Activated CD4-positive, CD25-positive, alpha-beta regulatory T cell treated with anti-CD3 and anti-CD28 coated beads, Interleukin-2, amount 50 U/mL, for 16 hours (primary cell): ENCODE measurements around the gene CD151.

ENCODE experiments used
- DNase-seq: peaks from one replicate; pipeline ENCODE4 v3.0.0-alpha.2; 2020; ENCODE audit warnings: low read depth, low spot score

Gene CD151

DNA sequence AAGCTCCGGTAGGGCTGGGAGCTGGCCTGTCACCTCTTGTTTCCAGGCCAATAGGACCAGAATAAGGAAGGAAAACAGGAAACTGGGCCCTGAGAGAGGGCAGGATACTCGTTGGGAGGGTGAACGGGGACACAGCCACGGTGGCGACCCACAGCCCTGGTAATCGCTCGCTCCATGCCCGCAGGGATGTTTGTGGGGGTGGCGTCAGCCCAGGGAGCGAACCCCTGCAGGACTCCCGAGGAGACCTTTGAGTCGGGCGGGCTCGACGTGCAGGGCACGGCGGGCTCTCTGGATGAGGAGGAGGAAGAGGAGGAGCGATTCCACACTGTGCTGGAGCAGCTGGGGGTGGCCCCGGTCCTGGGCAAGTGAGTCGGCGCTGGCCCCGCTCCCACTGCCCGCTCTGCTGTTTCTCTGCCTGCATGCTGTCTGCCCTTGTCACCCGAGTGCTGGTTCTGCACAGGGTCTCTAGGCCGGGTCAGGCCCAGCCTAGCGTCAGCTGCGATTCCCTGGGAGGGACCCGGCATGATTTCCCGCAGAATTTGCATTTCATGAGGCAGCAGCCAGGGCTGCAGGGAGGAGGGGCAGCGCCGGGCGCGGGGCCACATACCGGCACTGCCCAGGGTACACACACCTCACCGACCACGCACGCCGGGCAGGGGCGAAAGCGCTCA, 3.4 kb upstream of the CD151 start:
- no peak for DNase-seq

DNA sequence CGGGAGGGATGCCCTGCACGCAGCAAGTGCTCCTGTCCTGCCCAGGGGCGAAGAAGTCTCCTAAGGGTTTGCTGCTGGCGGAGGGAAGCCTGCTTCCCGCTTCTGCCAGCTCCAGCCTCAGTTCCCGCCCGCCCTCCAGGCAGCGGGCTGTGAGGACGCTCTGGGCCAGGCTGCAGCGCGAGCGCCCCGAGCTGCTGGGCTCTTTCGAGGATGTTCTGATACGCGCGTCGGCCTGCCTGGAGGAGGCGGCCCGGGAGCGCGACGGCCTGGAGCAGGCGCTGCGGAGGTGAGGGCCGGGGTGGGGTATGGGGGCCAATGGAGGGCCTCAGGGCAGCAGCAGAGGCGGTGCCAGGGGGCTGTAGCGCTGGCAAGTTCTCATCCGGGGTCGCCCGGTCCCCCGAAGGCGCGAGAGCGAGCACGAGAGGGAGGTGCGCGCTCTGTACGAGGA, 2.9 kb upstream of the CD151 start:
- no peak for DNase-seq

DNA sequence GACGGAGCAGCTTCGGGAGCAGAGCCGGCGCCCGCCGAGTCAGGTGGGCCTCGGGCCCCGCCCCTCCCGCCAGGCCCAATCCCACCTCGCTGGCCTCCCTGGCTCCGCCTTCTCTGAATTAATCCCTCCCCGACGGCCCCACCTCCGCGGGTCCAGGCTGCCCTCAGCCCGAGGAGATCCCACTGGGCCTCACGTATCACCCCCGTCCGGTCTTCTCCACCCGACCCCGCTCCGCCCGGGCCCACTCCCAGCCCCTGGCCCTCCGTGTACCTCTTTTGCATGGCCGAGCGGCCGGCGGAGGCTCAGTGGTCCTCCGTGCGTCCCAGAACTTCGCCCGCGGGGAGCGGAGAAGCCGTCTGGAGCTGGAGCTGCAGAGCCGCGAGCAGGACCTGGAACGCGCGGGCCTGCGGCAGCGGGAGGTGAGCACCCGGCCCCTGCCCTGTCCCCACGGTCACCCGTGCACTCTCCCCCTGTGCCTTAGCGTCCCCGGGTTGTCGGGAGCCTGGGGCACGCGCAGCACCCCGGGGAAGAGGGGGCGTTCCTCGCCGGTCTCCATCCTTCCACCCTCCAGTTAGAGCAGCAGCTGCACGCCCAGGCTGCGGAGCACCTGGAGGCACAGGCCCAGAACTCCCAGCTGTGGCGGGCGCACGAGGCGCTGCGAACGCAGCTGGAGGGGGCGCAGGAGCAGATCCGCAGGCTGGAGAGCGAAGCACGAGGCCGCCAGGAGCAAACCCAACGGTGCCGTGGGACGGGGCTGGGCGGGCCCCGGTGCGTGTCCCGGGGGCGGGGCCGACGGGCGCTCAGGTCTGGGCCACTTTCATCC, 2.2 kb upstream of the CD151 start:
- no peak for DNase-seq

DNA sequence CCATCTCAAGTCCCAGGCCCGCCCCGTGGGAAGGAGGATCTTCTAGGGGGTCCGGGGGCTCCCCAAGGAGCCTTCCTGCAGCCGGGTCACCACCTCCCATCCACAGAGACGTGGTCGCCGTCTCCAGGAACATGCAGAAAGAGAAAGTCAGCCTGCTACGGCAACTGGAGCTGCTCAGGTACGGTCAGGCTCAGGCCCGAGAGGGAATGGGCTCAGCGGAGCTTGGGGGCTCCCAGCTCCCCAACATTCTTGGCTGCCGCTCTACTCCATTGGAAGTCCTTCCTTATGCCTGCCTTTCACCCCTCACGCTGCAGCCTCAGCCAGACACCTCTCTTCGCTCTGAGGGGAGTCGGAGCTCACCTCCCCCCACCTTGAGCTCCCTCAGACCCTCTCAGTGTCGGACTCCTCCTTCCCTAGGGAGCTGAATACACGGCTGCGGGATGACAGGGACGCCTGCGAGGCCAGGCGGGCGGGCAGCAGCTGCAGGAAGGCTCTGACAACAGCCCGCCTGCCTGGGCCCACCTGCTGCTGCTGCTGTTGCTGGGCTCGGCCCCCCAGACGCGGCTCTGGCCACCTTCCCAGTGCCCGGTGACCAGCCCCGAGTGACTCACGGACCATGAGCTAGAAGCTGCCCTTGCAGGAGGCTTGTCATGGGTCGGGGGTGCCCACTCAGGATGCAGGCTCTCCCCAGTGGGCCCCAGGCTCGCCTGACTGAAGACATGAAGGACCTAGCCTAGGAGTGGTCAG, 1.5 kb upstream of the CD151 start:
- DNase-seq, result no peak

DNA sequence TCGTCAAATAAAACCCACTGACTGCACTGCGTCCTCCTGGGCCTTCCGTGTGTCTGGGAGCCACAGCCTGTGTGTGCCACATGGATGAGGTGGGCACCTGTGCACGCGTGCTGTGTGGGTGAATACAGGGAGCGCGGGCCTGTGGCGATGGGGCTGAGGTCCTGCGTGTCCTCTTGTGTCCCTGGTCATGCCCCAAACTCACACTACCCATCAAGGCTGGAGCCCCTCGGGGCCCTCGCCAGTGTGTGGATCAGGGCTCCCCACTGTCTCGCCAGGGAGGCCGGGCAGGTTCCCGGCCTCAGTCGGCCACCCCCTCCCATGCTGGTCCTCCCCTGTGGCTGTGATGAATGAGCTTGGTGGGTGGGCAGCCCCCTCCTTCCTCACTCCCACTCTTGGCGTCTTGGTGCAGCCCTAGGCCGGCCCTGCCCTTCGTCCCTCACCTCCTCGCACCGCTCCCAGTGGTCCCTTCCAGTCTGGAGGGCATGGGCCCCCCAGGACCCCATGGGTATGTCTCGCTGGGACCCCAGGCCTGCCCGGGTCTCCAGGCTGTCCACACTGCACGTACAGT, 707 bp upstream of the CD151 start:
- DNase-seq, result no peak

DNA sequence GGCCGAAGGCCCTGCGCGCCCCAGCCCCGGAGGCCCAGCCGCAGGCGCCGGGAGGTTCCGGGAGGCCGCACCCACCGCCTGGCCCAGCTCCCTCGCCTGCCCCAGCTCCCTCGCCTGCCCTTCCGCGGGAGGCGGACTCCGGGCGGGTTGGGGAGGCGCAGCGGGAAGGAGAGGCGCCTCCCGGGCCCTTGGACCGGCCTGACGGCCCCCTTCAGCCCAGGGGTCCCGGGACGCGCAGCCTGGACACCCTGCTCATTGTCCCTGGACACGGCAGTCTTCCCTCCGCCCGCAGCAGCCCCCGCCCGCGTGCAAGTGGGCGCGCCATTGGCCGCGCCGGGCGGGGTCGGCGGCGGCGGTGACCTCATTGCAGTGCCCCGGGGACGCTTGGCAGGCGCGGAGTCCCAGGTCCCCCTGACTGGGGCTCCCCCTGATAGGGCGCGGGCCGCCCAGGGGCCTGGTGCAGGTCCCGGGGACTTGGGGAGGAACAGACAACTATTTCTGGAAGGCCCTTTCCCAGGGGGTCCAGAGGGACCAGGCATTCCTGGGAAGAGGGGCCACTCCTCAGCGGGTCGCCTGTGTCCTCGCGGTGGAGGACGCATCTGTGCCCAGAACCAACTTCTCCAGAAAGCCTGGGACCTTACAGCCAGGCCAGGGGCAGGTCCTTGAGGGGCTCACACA, 501 bp downstream of the CD151 start:
- no peak for DNase-seq

DNA sequence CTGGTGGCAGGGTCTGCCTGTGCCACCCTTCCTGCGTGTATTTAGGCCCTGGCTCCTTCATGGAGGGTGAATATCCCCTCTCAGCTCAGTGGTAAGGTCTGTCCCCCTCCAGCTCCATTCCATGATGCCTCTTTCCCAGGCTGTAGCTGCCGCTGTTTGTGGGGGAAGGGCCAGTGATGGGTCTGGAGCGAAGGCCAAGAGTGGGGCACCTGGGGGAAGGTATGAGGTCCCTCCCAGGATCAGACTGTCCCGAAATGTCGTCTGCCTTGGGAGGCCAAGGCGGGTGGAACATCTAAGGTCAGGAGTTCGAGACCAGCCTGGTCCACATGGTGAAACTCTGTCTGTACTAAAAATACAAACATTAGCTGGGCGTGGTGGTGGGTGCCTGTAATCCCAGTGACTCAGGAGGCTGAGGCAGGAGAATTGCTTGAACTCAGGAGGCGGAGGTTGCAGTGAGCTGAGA, 1.1 kb downstream of the CD151 start:
- DNase-seq, result no peak

DNA sequence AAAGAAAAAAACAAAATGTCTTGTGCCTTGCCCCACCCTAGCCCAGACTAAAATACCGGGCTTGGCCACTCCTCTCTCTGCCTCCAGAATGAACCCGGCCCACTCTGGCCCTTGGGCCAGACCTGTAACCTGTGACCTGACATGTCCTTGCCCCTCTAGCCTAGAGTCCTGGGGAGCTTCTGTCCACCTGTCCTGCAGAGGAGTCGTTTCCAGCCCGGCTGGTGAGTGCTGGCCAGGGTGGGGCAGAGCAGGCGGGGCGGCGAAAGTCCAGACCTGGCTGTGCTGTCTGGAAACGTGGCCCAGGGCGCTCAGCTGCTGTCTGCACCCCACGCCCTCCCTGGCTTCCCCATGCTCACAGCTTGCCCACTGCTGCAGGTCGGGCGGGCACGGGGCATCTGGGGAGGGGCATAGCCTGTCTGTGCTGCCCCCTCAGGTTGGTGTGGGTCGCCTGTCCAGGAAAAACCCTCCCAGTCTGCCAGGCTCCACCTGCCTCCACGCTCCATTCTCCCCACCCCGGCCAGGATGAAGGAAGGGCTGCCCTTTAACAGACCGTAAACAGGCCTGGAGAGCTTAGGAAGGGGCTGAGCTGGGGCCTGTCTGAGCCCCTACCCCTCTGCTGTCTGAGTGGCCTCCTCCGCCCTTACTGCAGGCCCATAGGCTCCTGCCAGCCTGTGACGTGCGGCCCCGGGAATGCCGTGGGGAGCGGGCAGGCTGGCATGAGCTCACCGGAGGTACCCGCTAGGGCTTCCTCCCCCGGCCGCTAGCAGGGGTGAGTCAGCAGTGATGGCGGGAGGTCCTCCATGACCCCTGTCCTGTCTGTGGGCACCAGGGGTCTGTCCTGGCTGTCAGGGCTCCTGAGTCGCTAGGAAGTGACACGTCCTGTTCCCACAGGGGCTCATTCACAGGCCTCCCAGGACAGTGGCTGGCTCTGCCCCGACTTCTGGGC, 1.9 kb downstream of the CD151 start:
- no peak for DNase-seq

DNA sequence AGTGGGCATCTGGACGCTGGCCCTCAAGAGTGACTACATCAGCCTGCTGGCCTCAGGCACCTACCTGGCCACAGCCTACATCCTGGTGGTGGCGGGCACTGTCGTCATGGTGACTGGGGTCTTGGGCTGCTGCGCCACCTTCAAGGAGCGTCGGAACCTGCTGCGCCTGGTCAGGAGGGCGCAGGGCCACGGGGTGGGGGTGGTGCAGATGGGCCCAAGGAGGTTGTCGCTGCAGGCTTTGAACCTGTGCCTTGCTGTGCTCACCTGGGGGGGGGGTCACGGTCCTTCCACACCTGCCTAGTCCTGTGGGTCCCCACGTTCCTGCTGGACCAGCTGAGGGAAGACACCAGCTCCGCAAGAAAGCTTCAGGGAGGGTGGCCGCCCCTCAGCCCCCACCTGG, 3.5 kb downstream of the CD151 start:
- no peak for DNase-seq

DNA sequence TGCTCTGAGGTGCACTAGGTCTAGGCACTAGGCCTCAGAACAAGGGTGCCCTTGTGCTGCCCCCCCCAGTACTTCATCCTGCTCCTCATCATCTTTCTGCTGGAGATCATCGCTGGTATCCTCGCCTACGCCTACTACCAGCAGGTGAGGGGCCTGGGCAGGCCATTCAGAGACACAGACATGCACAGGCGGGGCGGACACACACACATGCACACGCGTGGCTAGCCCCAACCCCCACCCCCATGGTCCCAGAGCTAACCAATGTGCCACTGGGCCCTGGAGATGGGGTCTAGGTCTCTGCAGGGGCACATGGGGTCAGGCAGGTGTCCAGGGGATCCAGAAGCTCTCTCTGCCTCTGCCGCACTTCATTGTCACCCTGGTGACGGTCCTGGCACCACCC, 3.9 kb downstream of the CD151 start:
- no peak for DNase-seq

DNA sequence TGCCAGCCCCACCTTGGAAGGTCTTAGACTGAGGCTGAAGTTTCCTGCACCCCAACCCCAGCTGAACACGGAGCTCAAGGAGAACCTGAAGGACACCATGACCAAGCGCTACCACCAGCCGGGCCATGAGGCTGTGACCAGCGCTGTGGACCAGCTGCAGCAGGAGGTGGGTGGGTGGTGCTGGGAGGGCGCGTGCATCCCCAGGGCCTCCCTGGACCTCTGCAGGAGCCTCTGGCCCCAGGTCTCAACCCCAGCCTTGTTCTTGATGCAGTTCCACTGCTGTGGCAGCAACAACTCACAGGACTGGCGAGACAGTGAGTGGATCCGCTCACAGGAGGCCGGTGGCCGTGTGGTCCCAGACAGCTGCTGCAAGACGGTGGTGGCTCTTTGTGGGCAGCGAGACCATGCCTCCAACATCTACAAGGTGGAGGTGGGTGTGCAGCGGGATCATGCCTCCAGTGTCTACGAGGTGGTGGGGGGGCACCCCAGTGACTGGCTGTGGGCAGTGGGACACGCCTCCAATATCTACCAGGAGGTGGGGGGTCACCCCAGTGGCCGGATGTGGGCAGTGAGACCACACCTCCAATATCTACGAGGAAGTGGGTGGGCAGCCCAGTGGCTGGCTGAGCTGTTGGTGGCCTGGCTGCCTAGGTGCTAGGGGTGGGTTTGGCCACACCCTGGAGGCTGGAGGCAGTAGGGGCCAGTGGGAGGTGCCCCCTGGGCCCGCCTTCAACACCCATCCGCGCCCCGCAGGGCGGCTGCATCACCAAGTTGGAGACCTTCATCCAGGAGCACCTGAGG, 4.6 kb downstream of the CD151 start:
- DNase-seq, result no peak

DNA sequence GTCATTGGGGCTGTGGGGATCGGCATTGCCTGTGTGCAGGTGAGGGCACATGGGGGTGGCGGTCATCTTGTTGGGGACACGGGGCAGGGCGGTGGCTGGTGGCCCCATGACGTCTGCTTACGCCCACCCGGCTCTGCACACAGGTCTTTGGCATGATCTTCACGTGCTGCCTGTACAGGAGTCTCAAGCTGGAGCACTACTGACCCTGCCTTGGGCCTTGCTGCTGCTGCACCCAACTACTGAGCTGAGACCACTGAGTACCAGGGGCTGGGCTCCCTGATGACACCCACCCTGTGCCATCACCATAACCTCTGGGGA, 5.2 kb downstream of the CD151 start:
- DNase-seq, result no peak

DNA sequence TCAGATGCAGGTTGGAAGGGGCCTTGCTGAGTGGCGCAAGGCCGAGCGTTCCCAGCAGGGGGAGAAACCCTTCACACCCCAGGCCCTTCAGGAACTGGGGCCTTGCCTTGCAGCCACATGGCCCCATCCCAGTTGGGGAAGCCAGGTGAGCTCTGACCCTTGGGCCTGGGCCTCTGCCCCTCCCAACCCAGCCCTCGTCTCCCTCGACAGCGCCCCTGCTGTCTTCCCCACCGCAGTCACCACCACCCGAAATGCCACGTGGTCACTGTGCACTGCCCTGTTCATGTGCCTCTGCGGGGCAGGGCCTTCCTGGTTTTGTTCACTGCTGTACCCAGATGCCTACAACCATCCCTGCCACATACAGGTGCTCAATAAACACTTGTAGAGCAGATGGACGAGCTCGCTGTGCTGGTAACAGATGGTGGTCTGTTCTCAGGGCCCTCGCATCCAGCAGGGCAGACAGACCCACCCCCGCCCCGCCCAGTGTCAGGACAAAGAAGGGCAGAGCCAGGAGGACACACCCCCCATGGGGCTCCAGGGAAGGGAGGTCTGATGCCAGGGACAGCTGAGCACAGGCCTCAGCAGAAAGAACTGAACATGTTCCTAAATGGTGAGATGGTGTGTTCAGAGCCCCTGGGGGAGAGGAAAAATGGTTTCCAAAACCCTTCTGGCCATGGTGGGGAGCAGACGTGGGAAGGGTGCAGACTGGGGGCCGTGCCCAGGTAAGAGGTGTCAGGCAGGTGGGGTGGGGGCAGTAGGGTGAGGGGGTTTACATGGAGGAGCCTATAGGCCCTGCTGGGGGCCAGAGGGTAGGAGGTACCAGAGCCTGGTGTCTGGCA, 5.9 kb downstream of the CD151 start:
- no peak for DNase-seq

DNA sequence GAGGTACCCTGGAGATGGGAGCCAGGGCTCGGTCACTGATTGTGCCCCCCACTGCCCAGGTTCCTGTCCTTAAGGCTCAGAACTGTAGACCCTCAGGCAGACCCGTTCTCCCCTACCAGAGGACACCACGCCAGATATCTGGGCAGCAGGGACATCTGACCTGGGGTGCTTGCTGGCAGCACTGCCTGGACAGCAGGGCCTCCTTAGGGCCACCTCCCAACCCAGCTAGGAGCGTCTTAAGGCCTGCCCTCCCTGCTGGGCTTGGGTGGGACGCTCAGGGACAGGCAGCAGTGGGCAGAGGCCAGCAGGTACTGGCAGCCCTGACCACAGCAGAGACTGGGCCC, 6.5 kb downstream of the CD151 start:
- DNase-seq, result no peak

DNA sequence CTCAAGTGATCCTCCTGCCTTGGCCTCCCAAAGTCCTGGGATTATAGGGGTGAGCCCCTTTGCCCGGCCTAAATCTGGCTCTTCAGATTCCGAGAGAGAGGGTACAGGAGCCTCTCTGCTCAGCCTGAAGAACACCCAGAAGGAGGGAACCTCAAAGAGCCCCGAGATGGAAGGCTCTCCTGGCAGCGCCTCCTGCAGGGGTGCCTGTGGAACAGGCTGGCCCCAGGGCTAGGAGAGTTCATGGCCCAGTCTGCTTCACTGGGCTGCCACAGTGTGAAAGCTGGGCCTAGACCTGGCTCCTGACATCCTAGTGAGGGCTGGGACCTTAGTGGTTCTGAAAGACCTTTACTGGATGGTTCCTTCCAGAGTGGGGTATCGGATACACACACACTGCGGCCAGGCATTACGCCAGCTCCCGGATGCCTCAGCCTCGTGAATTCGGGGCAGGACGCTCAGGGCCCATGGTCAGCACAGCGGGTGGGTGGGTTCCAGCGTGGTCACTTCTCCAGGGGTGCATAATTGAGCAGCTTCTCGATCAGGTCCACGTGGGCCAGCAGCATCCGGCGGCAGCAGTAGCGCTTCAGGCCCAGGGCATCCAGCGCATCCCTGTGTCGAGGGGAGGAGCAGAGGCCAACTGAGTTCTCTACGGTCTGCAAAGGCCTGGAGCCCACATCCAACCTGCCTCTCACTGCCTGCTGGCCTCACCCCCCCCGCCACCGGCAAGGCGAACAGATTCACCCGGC, 7.3 kb downstream of the CD151 start:
- no peak for DNase-seq

DNA sequence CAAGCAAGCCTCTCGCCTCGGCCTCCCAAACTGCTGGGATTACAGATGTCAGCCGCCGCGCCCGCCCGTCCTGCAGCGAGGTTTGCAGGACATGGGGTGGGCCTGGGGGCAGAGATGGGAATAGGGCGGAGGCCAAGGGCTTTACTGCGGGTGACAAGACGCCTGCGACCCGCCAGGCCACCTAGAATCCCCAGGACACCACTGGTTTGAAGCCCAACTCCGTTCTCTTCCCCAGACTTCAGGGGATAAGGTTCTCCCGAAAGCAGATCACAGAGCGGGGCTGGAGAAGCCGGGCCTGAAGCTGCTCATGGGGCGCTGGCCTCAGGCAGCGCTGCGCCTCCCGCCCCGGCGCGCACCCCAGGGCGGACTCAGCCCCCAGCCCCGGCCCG, 9.2 kb downstream of the CD151 start:
- DNase-seq, result no peak

DNA sequence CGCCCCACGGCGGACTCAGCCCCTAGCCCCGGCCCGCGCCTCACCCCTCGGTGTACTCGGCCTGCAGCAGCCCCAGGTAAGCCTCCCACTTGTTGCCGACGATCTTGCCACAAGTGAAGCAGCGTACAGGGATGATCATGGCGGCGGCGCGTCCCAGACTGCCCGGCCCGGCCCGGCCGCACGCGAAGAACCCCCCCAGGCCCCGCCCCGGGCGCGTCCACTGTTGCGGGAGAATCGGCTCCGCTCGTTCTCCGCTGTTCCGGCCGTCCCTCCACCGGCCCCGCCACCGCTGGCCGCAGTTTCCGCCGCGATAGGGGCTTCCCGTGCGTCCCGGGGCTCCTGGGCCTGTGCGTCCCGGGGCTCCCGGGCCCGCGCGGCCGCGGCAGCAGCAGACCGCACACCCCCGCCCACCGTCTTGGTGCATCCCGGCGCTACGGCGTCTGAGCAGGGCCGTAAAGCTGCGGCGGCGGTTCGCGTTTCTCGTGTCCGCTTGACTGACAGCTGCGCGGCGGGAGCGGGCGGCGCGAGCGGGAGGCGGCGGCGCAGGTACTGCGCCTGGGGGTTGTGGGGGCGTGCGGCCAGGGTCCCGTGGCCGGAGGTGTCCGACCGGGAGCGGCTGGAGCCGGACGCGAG, 9.7 kb downstream of the CD151 start, which contains the start of the genes POLR2L and TSPAN4:
Gene POLR2L (minus strand): TSS at position 160 of the 633 bp plus-strand sequence. CDS start 21 bp downstream, at position 139.
Gene TSPAN4 (plus strand): TSS at position 483 of the 633 bp plus-strand sequence. CDS start 7,453 bp downstream, outside the sequence.
- peak; percentile 78 for DNase-seq
